Transverse colon (tissue), 3 donors: ENCODE measurements around the gene SCN5A.

Source experiments
- EP300 ChIP-seq: sonication (generic); formaldehyde crosslinking; IDR thresholded peaks from one replicate; pipeline ENCODE4 v1.6.1; 2017; ENCODE audit warnings: antibody characterized with exemption, low read depth
- TF ChIP-seq, protein P1 (sequence below), 5 experiments: fragments of 200-600 bp in 3 of 5; fragments of 450-650 bp in 2 of 5; sonication (generic) in 3 of 5; IDR thresholded peaks; 1 replicate in 2 of 5; 2 replicates in 3 of 5; pipeline ENCODE4 v1.5.1; 2016 to 2017; ENCODE audit warnings: antibody characterized with exemption in 5 of 5, inconsistent platforms in 3 of 5, mild to moderate bottlenecking in 2 of 5, moderate library complexity in 1 of 5

DNA sequence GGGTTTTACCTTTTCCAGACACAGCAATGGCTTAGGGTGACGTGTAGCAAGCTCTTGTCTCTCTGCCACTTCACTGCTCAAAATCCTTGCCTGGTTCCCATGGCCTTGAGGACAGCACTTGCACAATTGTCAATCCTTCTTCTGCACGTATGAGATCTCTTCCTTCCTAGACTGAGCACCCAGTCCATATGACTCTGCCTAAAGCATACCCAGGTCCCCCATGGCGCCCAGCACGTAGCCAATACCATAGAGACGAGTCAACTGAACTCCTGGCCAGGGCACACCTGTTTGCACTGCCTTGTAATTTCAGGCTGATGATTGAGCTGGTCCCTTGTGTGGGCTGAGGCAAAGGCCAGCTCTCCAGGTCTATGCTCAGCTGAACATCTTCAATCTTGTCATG lies 23.3 kb downstream of the SCN5A start:
- TF ChIP-seq, protein P1, sequence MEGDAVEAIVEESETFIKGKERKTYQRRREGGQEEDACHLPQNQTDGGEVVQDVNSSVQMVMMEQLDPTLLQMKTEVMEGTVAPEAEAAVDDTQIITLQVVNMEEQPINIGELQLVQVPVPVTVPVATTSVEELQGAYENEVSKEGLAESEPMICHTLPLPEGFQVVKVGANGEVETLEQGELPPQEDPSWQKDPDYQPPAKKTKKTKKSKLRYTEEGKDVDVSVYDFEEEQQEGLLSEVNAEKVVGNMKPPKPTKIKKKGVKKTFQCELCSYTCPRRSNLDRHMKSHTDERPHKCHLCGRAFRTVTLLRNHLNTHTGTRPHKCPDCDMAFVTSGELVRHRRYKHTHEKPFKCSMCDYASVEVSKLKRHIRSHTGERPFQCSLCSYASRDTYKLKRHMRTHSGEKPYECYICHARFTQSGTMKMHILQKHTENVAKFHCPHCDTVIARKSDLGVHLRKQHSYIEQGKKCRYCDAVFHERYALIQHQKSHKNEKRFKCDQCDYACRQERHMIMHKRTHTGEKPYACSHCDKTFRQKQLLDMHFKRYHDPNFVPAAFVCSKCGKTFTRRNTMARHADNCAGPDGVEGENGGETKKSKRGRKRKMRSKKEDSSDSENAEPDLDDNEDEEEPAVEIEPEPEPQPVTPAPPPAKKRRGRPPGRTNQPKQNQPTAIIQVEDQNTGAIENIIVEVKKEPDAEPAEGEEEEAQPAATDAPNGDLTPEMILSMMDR (IDR thresholded peaks at IDR 0.05), result no peak
- no peak for TF ChIP-seq EP300
